Measurements from ENCODE around the gene HSCB.
A peak's percentile ranks its signal among the peaks of the same experiment; 100 is the strongest.

Gene HSCB

DNA sequence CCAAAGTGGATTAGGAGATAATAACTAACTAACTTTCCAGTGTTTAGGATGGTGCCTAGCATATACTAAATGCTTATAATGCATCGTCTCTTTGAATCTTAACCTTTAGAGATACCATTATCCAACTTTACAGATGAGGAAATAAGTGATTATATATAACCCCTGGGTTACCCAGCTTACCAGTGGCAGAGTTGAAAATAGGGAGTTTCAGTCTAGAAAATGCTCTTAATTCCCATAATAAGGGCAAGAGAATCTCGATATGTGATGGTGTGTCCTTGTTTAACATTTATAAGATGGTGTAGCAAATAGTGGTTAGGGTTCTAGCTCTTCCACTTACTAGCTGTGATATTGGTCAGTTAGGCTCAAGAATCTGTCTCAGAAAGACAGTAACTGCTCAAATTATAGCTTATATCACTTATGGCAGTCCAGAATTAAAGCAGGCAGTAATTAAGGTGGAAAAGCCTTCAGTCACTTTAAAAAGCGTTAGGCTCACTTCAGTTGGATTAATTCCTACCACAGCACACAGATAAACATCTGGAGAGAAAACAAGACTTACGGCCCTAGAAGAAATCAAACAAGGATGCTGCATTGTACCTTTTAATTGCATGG lies 52.2 kb downstream of the HSCB start:
- no peak for TF ChIP-seq CTCF (conservative IDR thresholded peaks at IDR 0.05; ENCODE audit: low read depth, low read length)
- H2AFZ ChIP-seq (ENCODE audit: low read depth): no peak overlapping the region
- no peak overlapping the region for H3K4me3 ChIP-seq (IDR thresholded peaks at IDR 0.05; ENCODE audit: insufficient read depth, low read depth, low read length)
- peak overlapping the region; percentile 87 for H3K4me2 ChIP-seq
- H4K20me1 ChIP-seq (ENCODE audit: insufficient read depth): peaks cover 31% of the 10 kb centered on the region
- peak overlapping the region; percentile 19; the same call in 1 of the 2 replicates for H3K9ac ChIP-seq
- peak overlapping the region; percentile 99 for H3K27ac ChIP-seq
- H3K79me2 ChIP-seq (ENCODE audit: insufficient read depth, low read depth): peaks cover 54% of the 10 kb centered on the region
- H3K27me3 ChIP-seq (ENCODE audit: insufficient read depth, low read depth): no peaks in the 10 kb centered on the region
- peaks cover 34% of the 10 kb centered on the region for H3K36me3 ChIP-seq (ENCODE audit: insufficient read depth)
- H3K4me1 ChIP-seq (ENCODE audit: low read depth, poor library complexity, severe bottlenecking): peaks cover 91% of the 10 kb centered on the region

DNA sequence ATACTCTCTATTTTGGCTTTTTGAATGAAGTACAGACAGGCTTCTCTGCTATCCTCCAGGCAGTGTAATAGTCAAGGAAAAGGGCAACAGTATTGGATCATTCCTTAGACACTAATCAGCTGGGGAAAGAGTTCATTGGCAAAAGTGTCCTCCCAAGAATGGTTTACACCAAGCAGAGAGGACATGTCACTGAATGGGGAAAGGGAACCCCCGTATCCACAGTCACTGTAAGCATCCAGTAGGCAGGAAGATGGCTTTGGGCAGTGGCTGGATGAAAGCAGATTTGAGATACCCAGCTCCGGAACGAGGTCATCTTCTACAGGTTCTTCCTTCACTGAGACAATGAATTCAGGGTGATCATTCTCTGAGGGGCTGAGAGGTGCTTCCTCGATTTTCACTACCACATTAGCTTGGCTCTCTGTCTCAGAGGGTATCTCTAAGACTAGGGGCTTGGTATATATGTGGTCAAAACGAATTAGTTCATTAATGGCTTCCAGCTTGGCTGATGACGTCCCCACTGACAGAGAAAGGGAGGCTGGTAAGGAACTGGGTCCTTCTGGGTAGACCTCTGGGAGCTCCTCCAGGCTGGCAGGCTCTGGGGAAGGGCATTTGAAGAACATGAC lies 53.3 kb downstream of the HSCB start:
- Histone ChIP-seq H3K9ac (peak overlapping the region; percentile 100; the same call in 1 of the 2 replicates), H3K27ac (peak overlapping the region; percentile 99), H3K79me2 (ENCODE audit: insufficient read depth, low read depth) (peaks cover 65% of the 10 kb centered on the region), H2AFZ (ENCODE audit: low read depth) (no peak overlapping the region), H3K4me2 (peak overlapping the region; percentile 87), H3K4me3 (IDR thresholded peaks at IDR 0.05; ENCODE audit: insufficient read depth, low read depth, low read length) (no peak overlapping the region), H4K20me1 (ENCODE audit: insufficient read depth) (peaks cover 31% of the 10 kb centered on the region), H3K36me3 (ENCODE audit: insufficient read depth) (peaks cover 38% of the 10 kb centered on the region), H3K27me3 (ENCODE audit: insufficient read depth, low read depth) (no peaks in the 10 kb centered on the region), H3K4me1 (ENCODE audit: low read depth, poor library complexity, severe bottlenecking) (peaks cover 80% of the 10 kb centered on the region)
- no peak for TF ChIP-seq CTCF (conservative IDR thresholded peaks at IDR 0.05; ENCODE audit: low read depth, low read length)

GRCh38 chr22:28795932-28796856 lies 54.4 kb downstream of the HSCB start:
- Histone ChIP-seq H3K79me2 (ENCODE audit: insufficient read depth, low read depth) (peaks cover 75% of the 10 kb centered on the region), H4K20me1 (ENCODE audit: insufficient read depth) (peaks cover 31% of the 10 kb centered on the region), H3K27me3 (ENCODE audit: insufficient read depth, low read depth) (no peaks in the 10 kb centered on the region), H3K36me3 (ENCODE audit: insufficient read depth) (peaks cover 38% of the 10 kb centered on the region), H3K4me1 (ENCODE audit: low read depth, poor library complexity, severe bottlenecking) (peaks cover 73% of the 10 kb centered on the region), H2AFZ (ENCODE audit: low read depth) (no peak overlapping the region), H3K27ac (peak overlapping the region; percentile 99), H3K4me3 (IDR thresholded peaks at IDR 0.05; ENCODE audit: insufficient read depth, low read depth, low read length) (no peak overlapping the region), H3K4me2 (peak overlapping the region; percentile 87), H3K9ac (peak overlapping the region; percentile 100)
- no peak for TF ChIP-seq CTCF (conservative IDR thresholded peaks at IDR 0.05; ENCODE audit: low read depth, low read length)

DNA sequence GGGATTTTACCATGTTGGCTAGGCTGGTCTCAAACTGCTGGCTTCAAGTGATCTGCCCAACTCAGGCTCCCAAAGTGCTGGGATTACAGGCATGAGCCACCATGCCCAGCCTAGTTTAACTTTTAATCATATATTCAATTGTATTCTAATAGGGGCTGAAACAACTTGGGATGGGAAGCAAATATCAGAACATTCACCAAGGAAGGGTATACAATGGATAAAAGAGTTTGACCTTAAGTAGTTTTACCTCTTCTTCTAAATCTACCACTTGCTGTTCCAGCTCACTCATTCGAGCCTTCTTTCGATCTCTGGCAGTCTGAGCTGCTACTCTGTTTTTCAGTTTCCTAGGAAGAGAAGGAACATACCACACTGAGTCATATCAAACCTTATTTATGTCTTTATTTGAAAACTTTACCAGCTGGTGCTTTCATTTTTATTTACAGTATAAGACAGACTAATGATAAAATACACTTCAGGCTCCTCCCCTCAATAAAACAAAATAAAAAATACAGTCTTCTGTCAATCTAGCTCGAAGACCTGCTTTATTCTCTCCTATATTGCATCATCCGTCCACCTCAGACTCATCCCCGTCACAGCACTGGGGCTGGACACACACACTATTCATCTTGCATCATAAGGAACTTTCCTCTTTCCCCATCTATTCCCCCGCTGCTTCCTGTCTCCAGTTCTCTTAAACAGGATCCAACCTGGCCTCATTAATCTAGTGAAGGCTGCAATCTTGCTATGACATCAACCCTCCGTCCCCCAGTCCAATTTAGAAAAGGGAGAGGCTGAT lies 57.2 kb downstream of the HSCB start:
- H3K4me3 ChIP-seq (IDR thresholded peaks at IDR 0.05; ENCODE audit: insufficient read depth, low read depth, low read length): peak overlapping the region; percentile 26
- no peaks in the 10 kb centered on the region for H3K27me3 ChIP-seq (ENCODE audit: insufficient read depth, low read depth)
- peak overlapping the region; percentile 99 for H3K27ac ChIP-seq
- H4K20me1 ChIP-seq (ENCODE audit: insufficient read depth): peaks cover 25% of the 10 kb centered on the region
- no peak overlapping the region for H2AFZ ChIP-seq (ENCODE audit: low read depth)
- TF ChIP-seq CTCF (conservative IDR thresholded peaks at IDR 0.05; ENCODE audit: low read depth, low read length): no peak
- peak overlapping the region; percentile 100 for H3K9ac ChIP-seq
- peaks cover 73% of the 10 kb centered on the region for H3K4me1 ChIP-seq (ENCODE audit: low read depth, poor library complexity, severe bottlenecking)
- H3K36me3 ChIP-seq (ENCODE audit: insufficient read depth): peaks cover 38% of the 10 kb centered on the region
- peak overlapping the region; percentile 99 for H3K4me2 ChIP-seq
- peaks cover 95% of the 10 kb centered on the region for H3K79me2 ChIP-seq (ENCODE audit: insufficient read depth, low read depth)
